H1 (cell line): Measurements from ENCODE around the gene ENTPD6. TPM values are rescaled to one million over a fixed set of nuclear protein-coding genes. Genes with fewer than 3 reads are reported as not detected.

ENCODE experiments used
- EGR1 ChIP-seq: IDR thresholded peaks from 2 replicates; pipeline ENCODE4 v1.6.1; 2011; ENCODE audit warnings: low read depth, low read length, borderline replicate concordance
- NANOG ChIP-seq: IDR thresholded peaks from 2 replicates; pipeline ENCODE4 v1.6.1; 2011; ENCODE audit warnings: low read length, low read depth, mild to moderate bottlenecking, inconsistent platforms; ENCODE audit not compliant: insufficient read depth, poor library complexity, severe bottlenecking
- SRF ChIP-seq: IDR thresholded peaks from 2 replicates; pipeline ENCODE4 v1.6.1; 2011; ENCODE audit warnings: mild to moderate bottlenecking, low read depth, low read length, moderate library complexity
- TCF12 ChIP-seq: IDR thresholded peaks from 2 replicates; pipeline ENCODE4 v1.6.1; 2011; ENCODE audit warnings: low read depth, mild to moderate bottlenecking, low read length
- polyA plus RNA-seq, 7 experiments: library from polyadenylated mRNA; depleted of rRNA in 3 of 7; stranded (reverse) in 5 of 7; unstranded in 2 of 7; fragments of >200 nt in 5 of 7; fragments of 200-250 nt in 2 of 7; gene quantifications; 1 replicate in 5 of 7; 2 replicates in 1 of 7; 4 replicates in 1 of 7; pipeline versions ENCODE4 v1.2.1 to v1.2.3, GENCODE V29; 2011 to 2013; ENCODE audit warnings: missing spikeins in 2 of 7, mixed read lengths in 2 of 7
- total RNA-seq: library from RNA; stranded (reverse); fragmentation: NEBNext Ultra II Directional; extraction: Animal tissue kit (Norgen Biotek cat#: 25700); gene quantifications from 2 replicates; pipeline ENCODE4 v1.2.1, GENCODE V29; 2021
- TF ChIP-seq, protein P1 (sequence below): IDR thresholded peaks from 2 replicates; pipeline ENCODE4 v1.6.1; 2012; ENCODE audit warnings: low read length, inconsistent platforms

The ENTPD6 gene
- total and polyA plus RNA-seq, 2 of the 8 experiments (the other 6 are each of a cell fraction or from before 2014, with no cell fraction given), result 47.8 to 57.3 TPM

DNA sequence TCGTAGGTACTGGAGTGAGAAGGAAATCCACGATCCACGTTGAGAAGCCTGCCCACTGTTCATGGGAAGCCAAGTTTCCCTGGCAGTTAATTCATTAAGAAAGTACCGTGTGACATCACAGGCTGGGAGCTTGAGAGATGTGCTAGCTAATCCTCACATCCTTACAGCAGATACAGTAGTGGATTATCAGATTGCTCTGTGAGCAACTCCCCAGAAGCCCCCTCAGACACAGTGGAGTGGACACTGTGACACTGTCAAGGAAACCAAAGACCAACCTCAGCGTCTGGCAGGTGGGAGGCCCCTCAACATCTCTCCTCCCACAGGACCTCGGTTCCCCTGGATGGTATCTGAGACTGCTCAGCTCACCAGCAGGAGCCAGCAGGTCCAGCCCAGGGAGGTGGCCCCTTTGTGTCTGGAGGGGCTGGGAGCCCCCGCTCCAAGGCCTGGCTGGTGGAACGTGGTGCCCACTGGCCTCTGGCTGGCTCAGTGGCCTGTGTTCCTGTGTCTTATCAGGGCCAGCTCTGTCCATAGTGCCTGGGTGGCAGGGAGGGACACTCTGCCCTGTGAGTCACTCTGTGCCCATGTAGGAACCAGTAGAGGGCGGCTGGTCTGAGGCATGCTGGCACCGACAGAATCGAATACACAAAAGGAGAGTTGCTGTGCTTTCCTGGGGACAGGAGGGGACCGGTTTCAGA lies 59.6 kb downstream of the ENTPD6 start (continued):
- TF ChIP-seq TCF12 (no peak), SRF (no peak), NANOG (no peak), EGR1 (no peak)
- TF ChIP-seq, protein P1, sequence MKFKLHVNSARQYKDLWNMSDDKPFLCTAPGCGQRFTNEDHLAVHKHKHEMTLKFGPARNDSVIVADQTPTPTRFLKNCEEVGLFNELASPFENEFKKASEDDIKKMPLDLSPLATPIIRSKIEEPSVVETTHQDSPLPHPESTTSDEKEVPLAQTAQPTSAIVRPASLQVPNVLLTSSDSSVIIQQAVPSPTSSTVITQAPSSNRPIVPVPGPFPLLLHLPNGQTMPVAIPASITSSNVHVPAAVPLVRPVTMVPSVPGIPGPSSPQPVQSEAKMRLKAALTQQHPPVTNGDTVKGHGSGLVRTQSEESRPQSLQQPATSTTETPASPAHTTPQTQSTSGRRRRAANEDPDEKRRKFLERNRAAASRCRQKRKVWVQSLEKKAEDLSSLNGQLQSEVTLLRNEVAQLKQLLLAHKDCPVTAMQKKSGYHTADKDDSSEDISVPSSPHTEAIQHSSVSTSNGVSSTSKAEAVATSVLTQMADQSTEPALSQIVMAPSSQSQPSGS, result no peak
